Stromal cell of bone marrow (primary cell): ENCODE results near the gene PIKFYVE.
"Not testable (repeated sequence)": the region's sequence is repeated elsewhere in the genome, so short reads cannot be mapped to it uniquely, and the experiment has no call there.

Experiments
- DNase-seq: peaks from one replicate; pipeline ENCODE4 v3.0.0-alpha.2; 2012; ENCODE audit warnings: low read depth

The PIKFYVE gene

GRCh38 chr2:208306291-208306690 is 40.2 kb downstream of the PIKFYVE start:
- no peak for DNase-seq

- no peak for DNase-seq
Measured at GRCh38 chr2:208311321-208311720, 45.3 kb downstream of the PIKFYVE start.

- DNase-seq, result no peak
Measured at GRCh38 chr2:208311954-208312353, 45.9 kb downstream of the PIKFYVE start.

GRCh38 chr2:208315081-208315788 is 49.2 kb downstream of the PIKFYVE start:
- peak; percentile 48 for DNase-seq

GRCh38 chr2:208318127-208318526 is 52.1 kb downstream of the PIKFYVE start:
- no peak for DNase-seq

- no peak for DNase-seq
Measured at GRCh38 chr2:208319391-208319790, 53.3 kb downstream of the PIKFYVE start.

- DNase-seq, result peak; percentile 67
Measured at GRCh38 chr2:208320686-208321085, 54.6 kb downstream of the PIKFYVE start.

- no peak for DNase-seq
Measured at GRCh38 chr2:208326016-208326415, 60.0 kb downstream of the PIKFYVE start.

GRCh38 chr2:208329485-208329884 is 63.4 kb downstream of the PIKFYVE start:
- DNase-seq, result no peak

GRCh38 chr2:208334230-208334629 is 68.2 kb downstream of the PIKFYVE start:
- no peak for DNase-seq

- no peak for DNase-seq
Measured at GRCh38 chr2:208346756-208347155, 80.7 kb downstream of the PIKFYVE start.

GRCh38 chr2:208350610-208351009 is 84.6 kb downstream of the PIKFYVE start:
- DNase-seq, result no peak

- no peak for DNase-seq
Measured at GRCh38 chr2:208352644-208353567, 86.9 kb downstream of the PIKFYVE start.

- no peak for DNase-seq
Measured at GRCh38 chr2:208354964-208355381, 88.9 kb downstream of the PIKFYVE start.

- DNase-seq, result not testable (repeated sequence)
Measured at GRCh38 chr2:208356420-208356819, 90.4 kb downstream of the PIKFYVE start.

- DNase-seq, result no peak
Measured at GRCh38 chr2:208356846-208357574, 91.0 kb downstream of the PIKFYVE start.

- DNase-seq, result no peak
Measured at GRCh38 chr2:208358758-208359631, 92.9 kb downstream of the PIKFYVE start.

GRCh38 chr2:208359632-208359986 is 93.6 kb downstream of the PIKFYVE start:
- DNase-seq, result no peak

- DNase-seq, result no peak
Measured at GRCh38 chr2:208360259-208361076, 94.4 kb downstream of the PIKFYVE start.

- no peak for DNase-seq
Measured at GRCh38 chr2:208361077-208361441, 95.0 kb downstream of the PIKFYVE start.

GRCh38 chr2:208363485-208363884 is 97.4 kb downstream of the PIKFYVE start:
- DNase-seq, result peak; percentile 30
